ENCODE measurements around the gene PRSS57. TPM values are rescaled to one million over a fixed set of nuclear protein-coding genes. Genes with fewer than 3 reads are reported as not detected.
"Not testable (repeated sequence)": the region's sequence is repeated elsewhere in the genome, so short reads cannot be mapped to it uniquely, and the experiment has no call there.

The PRSS57 gene
- total RNA-seq, 1 donor from 2014 or later = not detected

DNA sequence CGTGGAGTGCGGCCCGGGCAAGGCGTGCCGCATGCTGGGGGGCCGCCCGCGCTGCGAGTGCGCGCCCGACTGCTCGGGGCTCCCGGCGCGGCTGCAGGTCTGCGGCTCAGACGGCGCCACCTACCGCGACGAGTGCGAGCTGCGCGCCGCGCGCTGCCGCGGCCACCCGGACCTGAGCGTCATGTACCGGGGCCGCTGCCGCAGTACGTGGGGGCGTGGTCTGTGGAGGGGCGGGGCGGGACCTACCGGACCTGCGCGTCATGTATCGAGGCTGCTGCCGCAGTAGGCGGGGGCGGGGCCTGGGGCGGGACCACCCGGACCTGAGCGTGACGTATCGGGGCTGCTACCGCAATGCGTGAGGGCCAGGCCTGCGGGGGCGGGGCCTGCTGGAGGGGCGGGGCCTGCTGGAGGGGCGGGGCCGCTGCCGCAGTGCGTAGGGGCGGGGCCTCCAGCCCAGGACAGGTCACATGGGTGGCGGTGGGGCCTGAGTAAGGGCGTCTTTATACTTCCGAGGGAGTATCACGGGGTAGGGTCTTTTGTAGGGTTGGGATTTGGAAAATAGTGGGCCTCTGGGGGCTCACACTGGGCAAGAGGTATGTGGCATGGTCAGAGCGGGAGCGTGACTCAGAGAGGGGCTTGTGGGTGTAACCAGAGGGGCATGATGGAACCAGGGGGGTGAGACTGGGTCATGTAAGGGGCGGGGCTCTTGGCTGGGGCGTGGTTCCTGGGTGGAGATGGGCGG lies 14.8 kb downstream of the PRSS57 start:
- H3K9me3 Mint-ChIP-seq = no peaks in the 10 kb centered on the region
- H3K4me1 Mint-ChIP-seq (ENCODE audit: low read depth) = no peaks in the 10 kb centered on the region
- peak; percentile 95 for DNase-seq (ENCODE audit: low spot score)
- H3K4me3 Mint-ChIP-seq = peak overlapping the region; percentile 86
- peaks cover 5% of the 10 kb centered on the region for H3K27me3 Mint-ChIP-seq (ENCODE audit: insufficient read depth)
- intact Hi-C loops (cut with micrococcal nuclease) = loop anchor here (1.0 to 10.0 kb wide), 10 partner anchors 17 to 564 kb away; partner anchors contain the start of genes ATP5F1D, CDC34, MIDN and POLRMT
- H3K36me3 Mint-ChIP-seq (ENCODE audit: low read depth) = no peaks in the 10 kb centered on the region
- peak overlapping the region; percentile 99 for H3K27ac Mint-ChIP-seq

DNA sequence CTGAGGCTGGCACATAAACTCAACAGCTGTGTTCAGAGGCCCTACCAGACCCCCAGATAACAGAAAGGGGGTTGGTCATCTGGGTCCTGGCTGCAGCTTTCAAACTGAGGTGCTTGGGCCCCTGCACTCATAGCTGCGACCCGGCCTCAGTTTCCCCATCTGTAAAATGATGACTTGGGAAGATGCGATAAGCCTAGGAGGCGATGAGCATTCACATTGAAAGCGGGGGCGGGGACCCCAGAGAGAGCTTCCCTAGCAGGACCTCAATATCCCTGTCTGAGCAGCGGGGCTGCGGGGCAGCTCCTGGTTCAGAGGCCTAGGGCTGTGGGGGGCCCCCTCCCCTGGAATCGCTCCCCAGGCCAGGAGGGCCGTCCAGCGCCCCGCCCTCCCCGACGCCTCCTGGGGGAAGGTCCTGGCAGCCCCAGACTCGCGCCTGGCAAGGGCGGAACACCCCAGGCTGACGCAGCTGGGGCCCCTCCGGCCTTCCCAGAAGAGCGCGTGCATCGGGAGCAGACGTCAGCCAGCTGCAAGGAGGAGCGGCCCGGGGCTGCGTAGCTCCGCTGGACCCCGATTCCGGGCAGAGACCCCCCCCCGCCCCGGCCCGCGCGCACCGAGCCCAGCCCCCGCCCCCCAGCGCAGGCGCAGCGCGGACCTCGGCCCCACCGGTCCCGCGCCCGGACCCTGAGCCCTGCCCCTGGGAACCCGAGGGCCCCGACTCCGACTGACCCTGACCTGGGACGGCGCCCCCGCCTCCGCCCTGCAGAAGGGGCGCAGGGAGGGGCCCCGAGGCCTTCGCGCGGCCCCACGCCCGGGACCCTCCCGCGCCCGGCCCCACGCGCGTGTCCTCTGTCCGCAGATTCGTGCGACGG lies 15.6 kb downstream of the PRSS57 start:
- Mint-ChIP-seq H3K27ac (peak overlapping the region; percentile 52), H3K4me3 (peak overlapping the region; percentile 79), H3K36me3 (ENCODE audit: low read depth) (no peaks in the 10 kb centered on the region), H3K4me1 (ENCODE audit: low read depth) (no peaks in the 10 kb centered on the region), H3K9me3 (no peaks in the 10 kb centered on the region), H3K27me3 (ENCODE audit: insufficient read depth) (peaks cover 12% of the 10 kb centered on the region)
- intact Hi-C loops (cut with micrococcal nuclease) = loop anchor here (1.0 to 10.0 kb wide), 10 partner anchors 16 to 565 kb away; partner anchors contain the start of genes ATP5F1D, CDC34, MIDN and POLRMT
- no peak for DNase-seq (ENCODE audit: low spot score)

DNA sequence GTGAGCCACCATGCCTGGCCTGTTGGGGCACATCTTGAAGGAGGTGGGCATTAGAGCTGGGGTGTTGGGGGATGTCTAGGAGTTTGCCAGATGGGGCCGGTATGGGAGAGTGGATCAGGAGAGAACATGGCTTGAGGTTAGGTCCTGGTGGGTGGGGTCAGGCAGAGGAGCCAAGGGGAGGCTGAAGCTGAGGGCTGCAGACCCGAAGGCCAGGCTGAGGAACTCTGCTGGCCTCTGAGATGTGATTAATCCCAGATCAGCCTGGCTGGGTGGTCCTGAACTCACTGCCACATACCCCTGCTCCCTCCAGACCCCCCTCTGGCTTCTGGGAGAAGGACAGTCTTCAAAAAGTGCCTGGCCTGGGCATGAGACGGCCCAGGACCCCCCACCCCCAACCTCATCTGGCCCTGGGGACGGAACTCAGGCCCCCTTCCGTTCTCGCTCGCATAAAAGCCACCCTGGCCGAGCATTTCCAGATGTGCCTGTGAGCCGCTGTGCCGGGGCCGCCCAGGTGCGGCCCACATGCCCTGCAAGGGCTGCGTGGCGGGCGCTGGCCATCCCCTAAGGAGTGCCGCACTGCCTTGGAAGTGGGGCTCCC lies 16.4 kb downstream of the PRSS57 start:
- intact Hi-C loops (cut with micrococcal nuclease) = no loop called here
- no peak overlapping the region for H3K27ac Mint-ChIP-seq
- DNase-seq (ENCODE audit: low spot score) = no peak
- H3K27me3 Mint-ChIP-seq (ENCODE audit: insufficient read depth) = peaks cover 12% of the 10 kb centered on the region
- H3K9me3 Mint-ChIP-seq = no peaks in the 10 kb centered on the region
- no peaks in the 10 kb centered on the region for H3K36me3 Mint-ChIP-seq (ENCODE audit: low read depth)
- H3K4me1 Mint-ChIP-seq (ENCODE audit: low read depth) = no peaks in the 10 kb centered on the region
- peak overlapping the region; percentile 79 for H3K4me3 Mint-ChIP-seq

DNA sequence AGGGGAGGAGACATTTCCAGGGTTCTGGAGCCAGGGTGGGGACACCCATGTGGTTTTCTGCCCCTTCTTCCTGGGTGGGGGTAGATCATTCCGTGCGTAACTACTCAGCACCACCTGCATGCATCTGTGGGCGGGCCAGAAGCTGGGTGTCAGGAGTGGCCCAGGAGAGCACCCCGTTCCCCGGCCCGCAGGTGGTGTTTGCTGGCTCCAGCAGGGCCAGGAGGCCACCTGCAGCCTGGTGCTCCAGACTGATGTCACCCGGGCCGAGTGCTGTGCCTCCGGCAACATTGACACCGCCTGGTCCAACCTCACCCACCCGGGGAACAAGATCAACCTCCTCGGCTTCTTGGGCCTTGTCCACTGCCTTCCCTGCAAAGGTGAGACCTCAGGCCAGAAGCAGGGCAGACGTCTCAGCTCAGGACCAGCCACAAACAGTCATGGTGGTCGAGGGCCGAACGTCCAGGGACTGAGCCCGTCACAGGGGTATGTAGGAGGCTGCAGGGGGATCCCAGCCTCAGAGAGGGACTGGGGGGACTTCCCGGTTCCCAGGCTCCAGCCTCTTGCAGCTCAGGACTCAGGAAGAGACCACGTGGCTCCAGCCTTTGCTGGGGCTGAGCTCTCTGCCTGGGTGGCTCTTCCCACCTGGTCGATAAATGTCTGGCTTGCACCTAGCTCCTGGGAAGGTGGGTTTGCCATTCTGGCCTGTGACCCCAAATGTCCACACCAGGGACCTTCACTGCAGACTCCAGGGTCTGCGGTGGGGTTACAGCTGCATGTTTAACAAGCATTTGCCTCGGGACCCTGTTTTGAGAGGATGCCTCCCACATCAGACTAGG lies 17.4 kb downstream of the PRSS57 start:
- no peak for DNase-seq (ENCODE audit: low spot score)
- Mint-ChIP-seq H3K27ac (no peak overlapping the region), H3K4me3 (peak overlapping the region; percentile 33), H3K4me1 (ENCODE audit: low read depth) (no peaks in the 10 kb centered on the region), H3K27me3 (ENCODE audit: insufficient read depth) (peaks cover 12% of the 10 kb centered on the region), H3K36me3 (ENCODE audit: low read depth) (no peaks in the 10 kb centered on the region), H3K9me3 (no peaks in the 10 kb centered on the region)
- intact Hi-C loops (cut with micrococcal nuclease) = no loop called here

DNA sequence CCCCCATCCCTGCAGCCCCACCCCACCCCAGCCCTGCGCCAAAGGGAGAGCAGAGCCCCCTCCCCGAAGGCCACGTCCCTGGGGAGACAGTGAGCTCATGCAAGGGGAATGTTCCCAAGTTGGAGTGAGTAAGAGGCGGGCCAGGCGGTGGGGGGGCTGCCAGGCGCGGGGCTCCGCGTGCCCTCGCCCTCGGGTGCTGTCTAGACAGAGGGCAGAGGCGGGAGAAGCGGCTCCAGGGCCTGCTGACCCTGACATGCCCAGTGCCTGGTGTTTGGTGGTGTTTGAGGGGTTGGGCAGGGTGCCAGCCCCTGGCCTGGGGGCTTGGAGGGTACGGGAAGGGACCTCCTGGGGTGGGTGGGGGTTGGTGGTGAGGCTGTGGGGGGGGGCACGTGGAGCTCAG lies 18.1 kb downstream of the PRSS57 start:
- H3K4me1 Mint-ChIP-seq (ENCODE audit: low read depth) = no peaks in the 10 kb centered on the region
- no peaks in the 10 kb centered on the region for H3K9me3 Mint-ChIP-seq
- DNase-seq (ENCODE audit: low spot score) = no peak
- H3K36me3 Mint-ChIP-seq (ENCODE audit: low read depth) = no peaks in the 10 kb centered on the region
- intact Hi-C loops (cut with micrococcal nuclease) = no loop called here
- no peak overlapping the region for H3K27ac Mint-ChIP-seq
- no peak overlapping the region for H3K4me3 Mint-ChIP-seq
- H3K27me3 Mint-ChIP-seq (ENCODE audit: insufficient read depth) = peaks cover 12% of the 10 kb centered on the region

DNA sequence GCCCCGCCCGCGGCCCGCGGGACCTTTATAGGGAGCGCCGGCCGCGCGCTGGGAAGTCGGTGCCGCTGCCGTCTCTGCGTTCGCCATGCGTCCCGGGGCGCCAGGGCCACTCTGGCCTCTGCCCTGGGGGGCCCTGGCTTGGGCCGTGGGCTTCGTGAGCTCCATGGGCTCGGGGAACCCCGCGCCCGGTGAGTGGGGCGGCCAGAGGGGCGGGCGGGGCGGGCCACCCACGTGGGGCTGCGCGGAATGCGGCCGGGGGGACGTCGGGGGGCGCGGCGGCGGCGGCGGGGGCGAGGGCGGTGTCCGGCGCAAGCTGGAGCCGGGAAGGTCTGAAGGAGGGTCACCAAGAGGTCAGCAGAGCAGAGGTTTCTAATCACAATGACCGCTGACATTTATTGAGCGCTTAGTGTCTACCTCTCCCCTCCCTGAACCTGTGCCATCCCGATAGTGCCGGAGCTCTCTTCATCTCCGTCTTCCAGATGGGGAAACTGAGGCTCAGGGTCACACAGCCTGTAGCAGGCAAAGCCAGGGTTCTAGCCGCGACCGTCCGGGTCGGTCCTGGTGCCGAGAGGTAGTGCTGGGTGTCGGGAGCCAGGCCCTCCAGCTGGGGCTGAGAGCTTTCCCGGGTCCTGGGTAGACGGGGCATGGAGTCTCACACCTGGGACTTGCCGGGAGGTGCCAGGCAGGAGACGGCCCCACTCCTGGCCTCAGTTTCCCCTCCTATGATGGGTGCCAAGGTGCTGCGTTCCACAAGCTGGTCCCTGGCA lies 18.7 kb downstream of the PRSS57 start, which contains the start of gene FSTL3:
FSTL3 (plus strand) TSS at position 54 of the 767 bp plus-strand sequence; CDS start at position 86, 32 bp downstream.
- no peak for DNase-seq (ENCODE audit: low spot score)
- intact Hi-C loops (cut with micrococcal nuclease) = no loop called here
- no peak within 1 kb of the TSS for H3K4me3 Mint-ChIP-seq
- no peaks in the 10 kb centered on the region for H3K4me1 Mint-ChIP-seq (ENCODE audit: low read depth)
- H3K27me3 Mint-ChIP-seq (ENCODE audit: insufficient read depth) = peaks cover 13% of the 10 kb centered on the region
- H3K27ac Mint-ChIP-seq = no peak within 1 kb of the TSS
- no peaks in the 10 kb centered on the region for H3K36me3 Mint-ChIP-seq (ENCODE audit: low read depth)
- H3K9me3 Mint-ChIP-seq = no peaks in the 10 kb centered on the region

DNA sequence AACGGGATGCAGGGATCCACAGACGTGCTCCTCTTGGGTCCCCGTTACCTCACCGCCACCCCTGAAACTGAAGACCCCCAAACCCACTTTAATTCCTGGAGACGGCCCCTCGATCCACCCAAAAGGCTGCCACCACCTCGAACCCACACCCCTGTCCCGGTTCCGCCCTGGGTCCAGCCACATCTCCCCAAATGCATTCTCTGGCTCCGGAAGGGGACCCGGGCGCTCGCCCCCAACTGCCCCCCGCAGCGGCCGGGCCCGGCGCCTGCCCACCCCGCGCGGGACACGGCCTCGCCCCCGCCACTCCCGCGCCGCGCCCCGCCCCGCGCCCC lies 19.3 kb downstream of the PRSS57 start:
- H3K4me3 Mint-ChIP-seq = no peak overlapping the region
- intact Hi-C loops (cut with micrococcal nuclease) = no loop called here
- no peak for DNase-seq (ENCODE audit: low spot score)
- H3K27me3 Mint-ChIP-seq (ENCODE audit: insufficient read depth) = peaks cover 13% of the 10 kb centered on the region
- no peak overlapping the region for H3K27ac Mint-ChIP-seq
- no peaks in the 10 kb centered on the region for H3K4me1 Mint-ChIP-seq (ENCODE audit: low read depth)
- H3K9me3 Mint-ChIP-seq = no peaks in the 10 kb centered on the region
- H3K36me3 Mint-ChIP-seq (ENCODE audit: low read depth) = no peaks in the 10 kb centered on the region

DNA sequence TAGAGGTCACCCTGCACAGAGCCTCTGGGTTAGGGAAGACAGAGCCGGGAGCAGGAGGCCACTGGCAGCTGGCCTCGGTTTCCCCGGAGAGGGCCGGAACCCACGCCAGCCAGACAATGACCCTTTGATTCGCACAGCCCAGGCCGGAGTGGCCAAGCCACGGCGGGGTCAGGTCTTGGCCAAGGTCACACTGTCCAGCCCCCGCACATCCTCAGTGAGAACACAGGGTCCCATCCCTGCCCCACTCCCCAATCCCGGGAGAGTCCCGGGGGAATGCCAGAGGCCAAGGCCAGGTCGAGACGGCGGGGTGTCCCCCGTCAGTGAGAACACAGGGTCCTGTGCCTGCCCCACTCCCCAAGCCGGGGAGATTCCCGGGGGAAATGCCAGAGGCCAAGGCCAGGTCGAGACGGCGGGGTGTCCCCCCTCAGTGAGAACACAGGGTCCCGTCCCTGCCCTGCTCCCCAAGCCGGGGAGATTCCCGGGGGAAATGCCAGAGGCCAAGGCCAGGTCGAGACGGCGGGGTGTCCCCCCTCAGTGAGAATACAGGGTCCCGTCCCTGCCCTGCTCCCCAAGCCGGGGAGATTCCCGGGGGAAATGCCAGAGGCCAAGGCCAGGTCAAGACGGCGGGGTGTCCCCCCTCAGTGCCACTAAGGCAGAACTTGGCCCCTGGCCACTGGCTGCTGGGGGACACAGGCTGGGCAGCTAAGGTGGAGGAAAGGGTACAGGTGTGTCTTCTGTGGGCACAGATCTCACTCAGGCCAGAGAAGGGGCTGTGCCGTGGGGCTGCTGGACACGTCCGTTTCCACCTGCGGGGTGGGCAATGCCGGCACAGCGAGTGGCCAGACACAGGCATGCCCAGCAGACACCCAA lies 20.7 kb downstream of the PRSS57 start:
- intact Hi-C loops (cut with micrococcal nuclease) = no loop called here
- H3K27me3 Mint-ChIP-seq (ENCODE audit: insufficient read depth) = peaks cover 17% of the 10 kb centered on the region
- H3K36me3 Mint-ChIP-seq (ENCODE audit: low read depth) = no peaks in the 10 kb centered on the region
- no peak overlapping the region for H3K27ac Mint-ChIP-seq
- no peak for DNase-seq (ENCODE audit: low spot score)
- H3K9me3 Mint-ChIP-seq = no peaks in the 10 kb centered on the region
- no peak overlapping the region for H3K4me3 Mint-ChIP-seq
- H3K4me1 Mint-ChIP-seq (ENCODE audit: low read depth) = no peaks in the 10 kb centered on the region

DNA sequence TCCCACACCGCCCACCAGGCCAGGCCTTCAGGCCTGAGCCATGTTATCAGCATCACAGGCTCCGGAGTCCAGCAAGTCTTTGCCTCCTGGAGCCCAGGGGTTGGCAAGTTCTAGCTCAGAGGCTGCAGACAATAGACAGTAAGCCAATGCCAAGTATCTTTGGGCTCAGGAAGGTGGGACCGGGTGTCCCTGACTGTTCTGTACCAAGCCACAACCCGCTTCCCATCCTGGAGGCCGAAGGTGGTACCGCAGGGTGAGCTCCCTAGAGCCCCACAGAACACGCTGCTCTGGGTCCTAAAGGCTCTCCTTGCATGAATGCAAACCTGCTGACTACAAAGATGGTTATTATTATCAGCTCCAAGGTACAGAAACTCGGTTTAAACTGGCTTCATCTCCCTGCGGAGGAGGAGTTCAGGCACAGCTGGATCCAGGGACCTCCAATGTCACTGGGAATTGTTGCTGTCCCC lies 24.6 kb downstream of the PRSS57 start:
- DNase-seq (ENCODE audit: low spot score) = no peak
- intact Hi-C loops (cut with micrococcal nuclease) = no loop called here
- Mint-ChIP-seq H3K27me3 (ENCODE audit: insufficient read depth) (peaks cover 25% of the 10 kb centered on the region), H3K4me1 (ENCODE audit: low read depth) (no peaks in the 10 kb centered on the region), H3K36me3 (ENCODE audit: low read depth) (no peaks in the 10 kb centered on the region), H3K9me3 (no peaks in the 10 kb centered on the region), H3K27ac (no peak overlapping the region), H3K4me3 (no peak overlapping the region)

DNA sequence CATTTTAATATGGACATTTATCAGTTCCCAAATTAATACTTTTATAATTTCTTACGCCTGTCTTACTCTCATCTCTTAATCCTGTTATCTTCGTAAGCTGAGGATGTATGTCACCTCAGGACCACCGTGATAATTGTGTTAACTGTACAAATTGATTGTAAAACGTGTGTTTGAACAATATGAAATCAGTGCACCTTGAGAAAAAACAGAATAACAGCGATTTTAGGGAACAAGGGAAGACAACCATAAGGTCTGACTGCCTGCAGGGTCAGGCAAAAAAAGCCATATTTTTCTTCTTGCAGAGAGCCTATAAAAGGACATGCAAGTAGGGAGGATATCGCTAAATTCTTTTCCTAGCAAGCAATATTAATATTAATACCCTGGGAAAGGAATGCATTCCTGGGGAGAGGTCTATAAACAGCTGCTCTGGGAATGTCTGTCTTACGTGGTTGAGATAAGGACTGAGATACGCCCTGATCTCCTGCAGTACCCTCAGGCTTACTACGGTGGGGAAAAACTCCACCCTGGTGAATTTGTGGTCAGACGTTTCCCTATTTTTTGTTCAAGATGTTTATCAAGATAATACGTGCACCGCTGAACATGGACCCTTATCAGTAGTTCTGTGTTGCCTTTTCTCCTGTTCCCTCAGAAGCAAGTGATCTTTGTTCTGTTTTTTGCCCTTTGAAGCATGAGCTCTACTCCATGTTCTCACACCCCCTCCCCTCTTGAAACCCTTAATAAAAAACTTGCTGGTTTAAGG lies 26.4 kb downstream of the PRSS57 start:
- H3K9me3 Mint-ChIP-seq; H3K27ac Mint-ChIP-seq; intact Hi-C loops (cut with micrococcal nuclease); H3K36me3 Mint-ChIP-seq (ENCODE audit: low read depth); DNase-seq (ENCODE audit: low spot score); H3K4me3 Mint-ChIP-seq: not testable (repeated sequence)
- Mint-ChIP-seq H3K27me3 (ENCODE audit: insufficient read depth) (peaks cover 17% of the 10 kb centered on the region), H3K4me1 (ENCODE audit: low read depth) (peaks cover 14% of the 10 kb centered on the region)

Measured in activated T-helper 1 cell treated with anti-CD3 and anti-CD28 coated beads, Interleukin-12 subunit alpha, Interleukin-12 subunit beta, Interleukin-2, Interleukin-4 antibody, amounts not matched to agents 30 ng/mL and 10 ng/mL and 1 ng/mL, durations not matched to agents 14 hours and 24 hours and 36 hours (primary cell).